ENCODE data around the gene SGTA.

- TF ChIP-seq POLR2A (IDR thresholded peaks at IDR 0.05) (no peak), CTCF (IDR thresholded peaks at IDR 0.05) (no peak)
Measured at GRCh38 chr19:2804156-2805004, 21.3 kb upstream of the SGTA start.

Measured in transverse colon (tissue), 3 donors.